GM23338 (cell line): Measurements from ENCODE around the gene MEF2A. TPM values are rescaled to one million over a fixed set of nuclear protein-coding genes. Genes with fewer than 3 reads are reported as not detected.

Experiments
- ATAC-seq: fragments of 200-7000 bp; cut with Tn5 transposase; 3 replicates; pipeline ENCODE4 v1.9.1; 2020
- DNase-seq: peaks from one replicate; pipeline ENCODE4 v3.0.0-alpha.2; 2015; ENCODE audit warnings: low spot score
- H2AFZ ChIP-seq: fragments of 200-600 bp; sonication (generic); 2 replicates; pipeline ENCODE4 v1.8.0; 2016; ENCODE audit warnings: antibody characterized with exemption, mild to moderate bottlenecking, moderate library complexity
- H3F3A ChIP-seq: fragments of 200-600 bp; sonication (generic); replicated peaks from 2 replicates; pipeline ENCODE4 v1.8.0; 2017; ENCODE audit warnings: antibody characterized with exemption, mixed run types, low read depth
- H3K27ac ChIP-seq: fragments of 200-600 bp; sonication (generic); 2 replicates; pipeline ENCODE4 v1.6.1; 2016; ENCODE audit warnings: low read depth
- H3K27me3 ChIP-seq: fragments of 200-600 bp; sonication (generic); 2 replicates; pipeline ENCODE4 v1.8.0; 2016; ENCODE audit warnings: mild to moderate bottlenecking, mixed run types, moderate library complexity; ENCODE audit not compliant: insufficient read depth
- H3K36me3 ChIP-seq: fragments of 200-600 bp; sonication (generic); 2 replicates; pipeline ENCODE4 v1.8.0; 2016; ENCODE audit warnings: mild to moderate bottlenecking; ENCODE audit not compliant: insufficient read depth
- H3K4me1 ChIP-seq: fragments of 200-600 bp; sonication (generic); 2 replicates; pipeline ENCODE4 v1.8.0; 2016; ENCODE audit warnings: mild to moderate bottlenecking, moderate library complexity; ENCODE audit not compliant: insufficient read depth
- H3K4me2 ChIP-seq: fragments of 200-600 bp; sonication (generic); 2 replicates; pipeline ENCODE4 v1.7.1; 2017; ENCODE audit warnings: mixed run types
- H3K4me3 ChIP-seq: fragments of 200-600 bp; sonication (generic); 2 replicates; pipeline ENCODE4 v1.6.1; 2016; ENCODE audit warnings: mixed run types
- H3K79me2 ChIP-seq: fragments of 200-600 bp; sonication (generic); replicated peaks from 2 replicates; pipeline ENCODE4 v1.8.0; 2017; ENCODE audit warnings: mild to moderate bottlenecking; ENCODE audit not compliant: insufficient read depth
- H3K9me2 ChIP-seq: fragments of 200-600 bp; sonication (generic); 2 replicates; pipeline ENCODE4 v1.8.0; 2017; ENCODE audit not compliant: insufficient read depth
- H4K20me1 ChIP-seq: fragments of 200-600 bp; sonication (generic); replicated peaks from 2 replicates; pipeline ENCODE4 v1.8.0; 2017; ENCODE audit warnings: mild to moderate bottlenecking; ENCODE audit not compliant: insufficient read depth
- H3K27ac Mint-ChIP-seq: 2 replicates; pipeline ENCODE4 v1.8.0; 2020; ENCODE audit warnings: inconsistent platforms, mild to moderate bottlenecking, moderate library complexity, mixed read lengths
- H3K27me3 Mint-ChIP-seq: 3 replicates; pipeline ENCODE4 v1.8.0; 2022; ENCODE audit warnings: low read depth, mild to moderate bottlenecking, moderate library complexity, mixed read lengths, inconsistent platforms; ENCODE audit not compliant: insufficient read depth, poor library complexity
- H3K36me3 Mint-ChIP-seq: 3 replicates; pipeline ENCODE4 v1.8.0; 2021; ENCODE audit warnings: low read depth, mild to moderate bottlenecking, inconsistent platforms, moderate library complexity, mixed read lengths
- H3K4me1 Mint-ChIP-seq: 3 replicates; pipeline ENCODE4 v1.8.0; 2020; ENCODE audit warnings: mild to moderate bottlenecking, inconsistent platforms, mixed read lengths
- H3K4me3 Mint-ChIP-seq: 3 replicates; pipeline ENCODE4 v1.8.0; 2021; ENCODE audit warnings: moderate library complexity, mild to moderate bottlenecking, inconsistent platforms, mixed read lengths
- H3K9me3 Mint-ChIP-seq: 3 replicates; pipeline ENCODE4 v1.8.0; 2020; ENCODE audit warnings: moderate library complexity, mild to moderate bottlenecking, inconsistent platforms, mixed read lengths
- EZH2 ChIP-seq: fragments of 200-600 bp; sonication (generic); IDR thresholded peaks from one replicate; pipeline ENCODE4 v1.8.0; 2017; ENCODE audit warnings: antibody characterized with exemption, mild to moderate bottlenecking, low read depth; ENCODE audit not compliant: unreplicated experiment
- POLR2AphosphoS5 ChIP-seq: IDR thresholded peaks from 2 replicates; pipeline ENCODE4 v1.6.1; 2016; ENCODE audit warnings: antibody characterized with exemption, low read depth
- REST ChIP-seq: IDR thresholded peaks from one replicate; pipeline ENCODE4 v1.6.1; 2018; ENCODE audit warnings: antibody characterized with exemption; ENCODE audit not compliant: unreplicated experiment
- ZNF114 ChIP-seq: fragments of 250-450 bp; sonication (Bioruptor Pico); IDR thresholded peaks from 2 replicates; pipeline ENCODE4 v1.5.0; 2020; ENCODE audit warnings: mild to moderate bottlenecking, moderate library complexity
- ZNF462 ChIP-seq: fragments of 250-450 bp; sonication (Bioruptor Pico); IDR thresholded peaks from 2 replicates; pipeline ENCODE4 v1.5.0; 2020; ENCODE audit warnings: mild to moderate bottlenecking, moderate library complexity
- polyA plus RNA-seq: library from polyadenylated mRNA; unstranded; fragments of >200 nt; fragmentation: Nextera tagmentation; extraction: Ambion mirVana; gene quantifications from 2 replicates; pipeline ENCODE4 v1.2.1, GENCODE V29; 2016
- total RNA-seq: library from RNA; depleted of rRNA; stranded (reverse); fragments of >200 nt; shearing (Covaris generic); gene quantifications from 2 replicates; pipeline ENCODE4 v1.2.3, GENCODE V29; 2014

Gene MEF2A
- total and polyA plus RNA-seq, 2 experiments from 2014 or later: 20.3 to 42.3 TPM

- TF ChIP-seq ZNF462 (CRISPR knock-in tag) (no peak), ZNF114 (CRISPR knock-in tag) (no peak), POLR2AphosphoS5 (no peak), REST (no peak)
Measured at GRCh38 chr15:99616773-99617342, 51.1 kb downstream of the MEF2A start (continued).

GRCh38 chr15:99618941-99619411, 53.2 kb downstream of the MEF2A start:
- Histone ChIP-seq H3K27me3 (no peaks in the 10 kb centered on the region), H3K27ac (peak overlapping the region; percentile 85), H4K20me1 (no peaks in the 10 kb centered on the region; the same call in 1 of the 2 replicates), H3K36me3 (no peaks in the 10 kb centered on the region), H2AFZ (no peak overlapping the region), H3F3A (no peaks in the 10 kb centered on the region), H3K9me2 (no peaks in the 10 kb centered on the region), H3K4me1 (peaks cover 17% of the 10 kb centered on the region), H3K79me2 (peaks cover 98% of the 10 kb centered on the region), H3K4me2 (0 out of 2 replicates have a peak overlapping the region, but pooled peaks have one; percentile 44), H3K4me3 (no peak overlapping the region)
- Mint-ChIP-seq H3K27me3 (no peaks in the 10 kb centered on the region), H3K9me3 (peaks cover 4% of the 10 kb centered on the region; the same call in 2 of the 3 replicates), H3K4me1 (peaks cover 39% of the 10 kb centered on the region), H3K4me3 (no peak overlapping the region), H3K27ac (peak overlapping the region; percentile 80), H3K36me3 (peaks cover 6% of the 10 kb centered on the region; the same call in 2 of the 3 replicates)
- peak; percentile 91 for ATAC-seq
- peak; percentile 48 for DNase-seq
- TF ChIP-seq ZNF462 (CRISPR knock-in tag): no peak
- no peak for TF ChIP-seq EZH2
